IgD-negative memory B cell (primary cell): Measurements from ENCODE around the gene DLG3. TPM values are rescaled to one million over a fixed set of nuclear protein-coding genes. Genes with fewer than 3 reads are reported as not detected.

ENCODE experiments used
- H3K27ac Mint-ChIP-seq, 3 donors: one replicate each; pipeline ENCODE4 v1.8.0; 2020 to 2022; ENCODE audit warnings: mild to moderate bottlenecking in 3 of 3, mixed read lengths in 3 of 3, moderate library complexity in 1 of 3
- H3K27me3 Mint-ChIP-seq: one replicate; pipeline ENCODE4 v1.8.0; 2021; ENCODE audit warnings: mixed read lengths
- H3K36me3 Mint-ChIP-seq: one replicate; pipeline ENCODE4 v1.8.0; 2020; ENCODE audit warnings: mild to moderate bottlenecking, mixed read lengths
- H3K4me1 Mint-ChIP-seq, 3 donors: one replicate each; pipeline ENCODE4 v1.8.0; 2020 to 2022; ENCODE audit warnings: mixed read lengths in 3 of 3, mild to moderate bottlenecking in 1 of 3
- H3K4me3 Mint-ChIP-seq, 4 donors: one replicate each; pipeline ENCODE4 v1.8.0; 2020 to 2022; ENCODE audit warnings: mild to moderate bottlenecking in 4 of 4, mixed read lengths in 4 of 4, moderate library complexity in 3 of 4
- H3K9me3 Mint-ChIP-seq, 3 donors: one replicate each; pipeline ENCODE4 v1.8.0; 2020 to 2021; ENCODE audit warnings: mixed read lengths in 3 of 3, mild to moderate bottlenecking in 1 of 3
- polyA plus RNA-seq: library from polyadenylated mRNA; unstranded; fragments of 300-500 nt; fragmentation: Illumina TruSeq; gene quantifications from one replicate; pipeline ENCODE4 v1.2.3, GENCODE V29; 2021

The DLG3 gene
- polyA plus RNA-seq, 1 donor from 2014 or later, result 1.2 TPM

GRCh38 chrX:70432936-70433847, 11.4 kb upstream of the DLG3 start:
- Mint-ChIP-seq H3K36me3 (no peaks in the 10 kb centered on the region), H3K4me1 (peaks cover 3 to 6% (median 4%) of the 10 kb centered on the region in 3 donors), H3K27ac (peak overlapping the region; percentile 15 to 93 (median 88)), H3K27me3 (peaks cover 2% of the 10 kb centered on the region), H3K4me3 (peak overlapping the region; percentile 91 to 98 (median 97)), H3K9me3 (no peaks in the 10 kb centered on the region)

- Mint-ChIP-seq H3K4me3 (peak overlapping the region; percentile 91 to 98 (median 97)), H3K36me3 (no peaks in the 10 kb centered on the region), H3K27ac (peak overlapping the region; percentile 83 to 93 (median 88)), H3K27me3 (peaks cover 2% of the 10 kb centered on the region), H3K4me1 (peaks cover 3 to 6% (median 4%) of the 10 kb centered on the region in 3 donors), H3K9me3 (no peaks in the 10 kb centered on the region)
These were observed 10.7 kb upstream of the DLG3 start for GRCh38 chrX:70433848-70434351.

GRCh38 chrX:70434352-70434866, 10.2 kb upstream of the DLG3 start:
- Mint-ChIP-seq H3K27me3 (peaks cover 2% of the 10 kb centered on the region), H3K36me3 (no peaks in the 10 kb centered on the region), H3K27ac (peak overlapping the region; percentile 83 to 93 (median 88)), H3K4me3 (peak overlapping the region; percentile 91 to 98 (median 97)), H3K4me1 (peaks cover 3 to 6% (median 4%) of the 10 kb centered on the region in 3 donors), H3K9me3 (no peaks in the 10 kb centered on the region)

GRCh38 chrX:70434914-70435586, 9.6 kb upstream of the DLG3 start:
- H3K4me1 Mint-ChIP-seq, result peaks cover 3 to 6% (median 4%) of the 10 kb centered on the region in 3 donors
- H3K27me3 Mint-ChIP-seq, result peaks cover 2% of the 10 kb centered on the region

GRCh38 chrX:70436343-70436742, 8.3 kb upstream of the DLG3 start:
- H3K27me3 Mint-ChIP-seq, result peaks cover 3% of the 10 kb centered on the region
- peak overlapping the region in 2 of 4 donors; percentile 72 to 77 for H3K4me3 Mint-ChIP-seq
- H3K9me3 Mint-ChIP-seq, result no peaks in the 10 kb centered on the region
- peaks cover 3 to 6% (median 4%) of the 10 kb centered on the region in 3 donors for H3K4me1 Mint-ChIP-seq
- H3K27ac Mint-ChIP-seq, result no peak overlapping the region
- peaks cover 2% of the 10 kb centered on the region for H3K36me3 Mint-ChIP-seq

More at GRCh38 chrX:70434914-70435586, 9.6 kb upstream of the DLG3 start:
- no peaks in the 10 kb centered on the region for H3K36me3 Mint-ChIP-seq
- H3K9me3 Mint-ChIP-seq, result no peaks in the 10 kb centered on the region
- H3K4me3 Mint-ChIP-seq, result peak overlapping the region; percentile 91 to 98 (median 96)
- H3K27ac Mint-ChIP-seq, result peak overlapping the region in 2 of 3 donors; percentile 44 to 59

- peaks cover 3 to 6% (median 4%) of the 10 kb centered on the region in 3 donors for H3K4me1 Mint-ChIP-seq
- H3K36me3 Mint-ChIP-seq, result peaks cover 6% of the 10 kb centered on the region
- H3K9me3 Mint-ChIP-seq, result no peaks in the 10 kb centered on the region
- H3K27ac Mint-ChIP-seq, result no peak overlapping the region
- H3K27me3 Mint-ChIP-seq, result peaks cover 4% of the 10 kb centered on the region
- peak overlapping the region in 1 of 4 donors; percentile 77 for H3K4me3 Mint-ChIP-seq
These were observed 7.6 kb upstream of the DLG3 start for GRCh38 chrX:70437011-70437410.

GRCh38 chrX:70437921-70438665, 6.5 kb upstream of the DLG3 start:
- peak overlapping the region in 1 of 4 donors; percentile 21 for H3K4me3 Mint-ChIP-seq
- H3K9me3 Mint-ChIP-seq, result no peaks in the 10 kb centered on the region
- peak overlapping the region in 1 of 3 donors; percentile 27 for H3K27ac Mint-ChIP-seq

GRCh38 chrX:70439016-70439415, 5.6 kb upstream of the DLG3 start:
- no peak overlapping the region for H3K4me3 Mint-ChIP-seq
- peaks cover 0 to 3% (median under 1%) of the 10 kb centered on the region in 3 donors for H3K4me1 Mint-ChIP-seq
- peaks cover 16% of the 10 kb centered on the region for H3K27me3 Mint-ChIP-seq
- peaks cover 6% of the 10 kb centered on the region for H3K36me3 Mint-ChIP-seq
- no peak overlapping the region for H3K27ac Mint-ChIP-seq
- no peaks in the 10 kb centered on the region for H3K9me3 Mint-ChIP-seq

More at GRCh38 chrX:70437921-70438665, 6.5 kb upstream of the DLG3 start:
- H3K36me3 Mint-ChIP-seq, result peaks cover 6% of the 10 kb centered on the region
- H3K27me3 Mint-ChIP-seq, result peaks cover 10% of the 10 kb centered on the region
- peaks cover 3 to 6% (median 4%) of the 10 kb centered on the region in 3 donors for H3K4me1 Mint-ChIP-seq

GRCh38 chrX:70442224-70442623, 2.4 kb upstream of the DLG3 start:
- H3K9me3 Mint-ChIP-seq, result no peaks in the 10 kb centered on the region
- no peak overlapping the region for H3K4me3 Mint-ChIP-seq
- H3K27ac Mint-ChIP-seq, result peak overlapping the region in 1 of 3 donors; percentile 36
- peaks cover 6% of the 10 kb centered on the region for H3K36me3 Mint-ChIP-seq
- H3K27me3 Mint-ChIP-seq, result peaks cover 19% of the 10 kb centered on the region
- H3K4me1 Mint-ChIP-seq, result peaks cover 0 to 3% (median 0%) of the 10 kb centered on the region in 3 donors

- Mint-ChIP-seq H3K36me3 (peaks cover 6% of the 10 kb centered on the region), H3K27me3 (peaks cover 19% of the 10 kb centered on the region), H3K9me3 (no peaks in the 10 kb centered on the region), H3K4me3 (peak overlapping the region; percentile 12 to 87 (median 78)), H3K27ac (no peak overlapping the region), H3K4me1 (no peaks in the 10 kb centered on the region)
These were observed 466 bp downstream of the DLG3 start for GRCh38 chrX:70444946-70445656.

GRCh38 chrX:70445951-70446350, 1.3 kb downstream of the DLG3 start:
- H3K27me3 Mint-ChIP-seq, result peaks cover 18% of the 10 kb centered on the region
- H3K36me3 Mint-ChIP-seq, result peaks cover 4% of the 10 kb centered on the region
- no peak overlapping the region for H3K27ac Mint-ChIP-seq
- H3K9me3 Mint-ChIP-seq, result no peaks in the 10 kb centered on the region
- no peak overlapping the region for H3K4me3 Mint-ChIP-seq
- no peaks in the 10 kb centered on the region for H3K4me1 Mint-ChIP-seq

- Mint-ChIP-seq H3K36me3 (peaks cover under 1% of the 10 kb centered on the region), H3K4me3 (no peak overlapping the region), H3K4me1 (no peaks in the 10 kb centered on the region), H3K9me3 (no peaks in the 10 kb centered on the region), H3K27me3 (peaks cover 18% of the 10 kb centered on the region), H3K27ac (no peak overlapping the region)
These were observed 2.0 kb downstream of the DLG3 start for GRCh38 chrX:70446380-70447350.

- no peaks in the 10 kb centered on the region for H3K9me3 Mint-ChIP-seq
- no peaks in the 10 kb centered on the region for H3K36me3 Mint-ChIP-seq
- H3K27ac Mint-ChIP-seq, result no peak overlapping the region
- H3K4me1 Mint-ChIP-seq, result peaks cover 4 to 19% (median 13%) of the 10 kb centered on the region in 3 donors
- no peak overlapping the region for H3K4me3 Mint-ChIP-seq
- peaks cover 4% of the 10 kb centered on the region for H3K27me3 Mint-ChIP-seq
These were observed 4.9 kb downstream of the DLG3 start for GRCh38 chrX:70449457-70449966.
